C1 segment of cervical spinal cord (tissue), 14 donors: ENCODE measurements around the gene AHCYL1.
A peak's percentile ranks its signal among the peaks of the same experiment; 100 is the strongest.
"Not testable (repeated sequence)": the region's sequence is repeated elsewhere in the genome, so short reads cannot be mapped to it uniquely, and the experiment has no call there.

Experiments
- DNase-seq, 14 donors: peaks; one replicate each; lab custom pipeline; 2025; lab: John Stamatoyannopoulos, UW

The AHCYL1 gene

DNA sequence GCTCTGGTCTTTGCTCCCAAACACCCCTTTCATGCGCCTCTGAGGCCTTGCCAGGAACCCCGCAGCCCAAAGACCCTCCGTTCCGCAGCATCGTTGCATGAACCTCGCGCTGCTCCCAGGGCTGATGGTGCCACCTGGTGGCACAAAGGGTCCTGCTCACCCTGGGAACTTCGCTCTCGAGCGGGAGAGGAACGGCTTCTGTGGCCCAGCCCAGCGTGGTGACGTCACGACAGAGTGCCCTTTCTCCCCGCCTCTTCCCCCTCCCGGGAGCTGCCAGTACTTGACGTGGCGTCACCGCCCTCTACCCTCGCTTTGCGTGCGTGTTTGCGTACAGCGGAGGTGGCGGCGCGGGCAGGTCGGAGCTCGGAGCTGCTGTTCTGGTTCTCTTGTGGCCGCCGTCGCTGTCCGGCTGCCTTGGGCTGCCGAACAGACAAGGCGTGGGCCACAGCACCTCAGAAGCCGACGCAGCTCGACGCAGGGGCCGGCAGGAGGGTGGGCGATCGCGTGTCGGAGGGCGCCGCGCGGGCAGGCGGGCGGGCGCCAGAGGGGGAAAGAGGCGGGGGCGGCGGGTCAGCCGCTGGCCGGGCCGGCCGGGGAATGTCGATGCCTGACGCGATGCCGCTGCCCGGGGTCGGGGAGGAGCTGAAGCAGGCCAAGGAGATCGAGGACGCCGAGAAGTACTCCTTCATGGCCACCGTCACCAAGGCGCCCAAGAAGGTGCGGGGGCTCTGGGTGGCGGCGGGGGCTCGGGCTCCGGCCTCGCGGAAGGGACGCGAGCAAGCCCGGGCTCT, at the start of gene AHCYL1:
Gene AHCYL1 (plus strand): TSS at position 310 of the 791 bp plus-strand sequence. CDS start 288 bp downstream, at position 598.
- DNase-seq: peak; percentile 82 to 99 (median 97)

DNA sequence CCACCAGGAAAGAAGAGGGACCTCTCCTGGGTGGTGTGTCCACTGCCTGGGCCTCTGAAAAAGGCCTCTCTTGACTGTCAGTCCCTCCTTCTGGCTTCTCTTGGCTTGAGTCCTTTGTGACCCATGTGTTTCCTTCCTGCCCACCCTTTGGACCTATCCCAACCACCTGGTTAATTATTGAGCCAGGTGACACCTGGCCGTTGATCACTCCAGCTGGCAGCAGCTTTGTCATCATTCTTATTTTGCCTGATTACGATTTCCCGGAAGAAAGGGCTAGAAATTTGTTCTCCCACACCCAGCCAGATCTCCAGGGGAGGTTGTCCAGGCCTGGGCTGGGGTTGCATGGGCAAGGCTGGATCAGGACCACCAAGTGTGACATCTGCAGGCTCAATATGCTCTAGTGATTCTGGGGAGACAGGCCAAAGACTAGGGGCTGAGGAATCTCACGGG, 49.1 kb upstream of the AHCYL1 start:
- peak in 1 of 14 donors; percentile 93 for DNase-seq

DNA sequence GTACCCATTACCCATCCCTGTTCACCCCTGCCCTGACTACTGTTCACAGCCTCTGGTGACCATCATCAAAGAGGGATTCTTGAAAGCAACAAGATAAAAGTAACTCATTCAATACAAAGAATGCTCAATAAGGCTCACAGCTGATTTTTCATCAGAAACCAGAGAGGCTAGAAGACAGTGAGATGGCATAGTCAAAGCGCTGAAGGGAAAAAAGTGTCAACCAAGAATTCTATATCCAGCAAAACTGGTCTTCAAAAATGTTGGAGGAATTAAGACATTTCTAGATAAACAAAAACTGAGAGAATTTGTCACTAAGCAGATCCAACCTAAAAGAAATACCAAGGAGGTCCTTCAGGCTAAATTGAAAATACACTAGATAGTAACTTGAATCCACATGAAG, 46.8 kb upstream of the AHCYL1 start:
- DNase-seq: no peak

DNA sequence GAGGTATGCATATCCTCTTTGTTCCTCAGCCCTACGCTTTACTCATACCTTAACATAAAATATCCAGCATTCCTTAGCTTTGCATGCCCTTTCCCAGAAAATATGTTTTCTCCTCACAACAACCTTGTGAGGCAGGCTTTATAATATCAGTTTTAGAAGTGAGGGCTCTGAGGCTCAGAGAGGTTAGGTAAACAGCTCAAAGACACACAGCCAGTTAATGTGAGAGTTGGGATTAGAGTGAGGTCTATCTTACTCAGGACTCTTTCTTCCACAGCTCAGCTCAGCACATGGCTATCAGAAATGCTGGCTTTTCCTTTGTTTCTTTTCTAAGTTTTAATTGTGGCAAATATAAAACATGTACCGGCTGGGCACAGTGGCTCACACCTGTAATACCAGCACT, 46.0 kb upstream of the AHCYL1 start:
- no peak for DNase-seq

DNA sequence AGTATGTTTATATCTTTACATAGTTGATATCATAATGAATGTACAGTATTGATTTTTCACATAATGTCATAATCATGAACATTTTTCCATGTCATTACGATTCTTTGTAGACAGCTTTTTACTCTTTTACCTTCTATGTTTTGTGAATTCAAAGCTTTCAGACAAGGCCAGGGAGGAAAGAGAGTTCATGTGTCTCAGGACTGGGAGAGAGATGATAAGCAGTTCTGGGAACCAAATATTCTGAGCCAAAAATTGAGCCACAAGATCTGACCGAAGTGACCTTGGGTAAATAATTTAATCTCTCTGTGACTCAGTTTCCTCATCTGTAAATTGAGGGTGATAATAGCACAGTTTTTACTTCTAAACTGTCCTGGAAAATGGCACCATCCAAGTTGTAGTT, 42.1 kb upstream of the AHCYL1 start:
- DNase-seq: no peak

DNA sequence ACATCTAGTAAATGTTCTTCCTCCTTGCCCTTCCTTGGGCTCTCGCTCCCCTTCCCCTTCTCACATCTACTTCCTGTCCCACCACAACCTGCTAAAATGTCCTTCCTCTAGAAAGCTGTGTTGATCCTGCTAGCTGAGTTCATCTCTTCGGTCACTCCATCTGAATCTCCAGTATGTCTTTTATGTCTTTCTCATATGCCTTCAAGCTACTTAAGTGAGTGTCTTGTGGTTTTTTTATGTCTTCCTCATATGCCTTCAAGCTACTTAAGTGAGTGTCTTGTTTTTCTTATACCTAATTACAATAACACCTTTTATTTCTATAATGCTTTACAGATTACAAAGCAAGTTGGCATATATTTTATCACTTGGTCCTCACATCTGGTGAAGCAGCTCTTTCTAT, 40.0 kb upstream of the AHCYL1 start:
- DNase-seq: no peak

DNA sequence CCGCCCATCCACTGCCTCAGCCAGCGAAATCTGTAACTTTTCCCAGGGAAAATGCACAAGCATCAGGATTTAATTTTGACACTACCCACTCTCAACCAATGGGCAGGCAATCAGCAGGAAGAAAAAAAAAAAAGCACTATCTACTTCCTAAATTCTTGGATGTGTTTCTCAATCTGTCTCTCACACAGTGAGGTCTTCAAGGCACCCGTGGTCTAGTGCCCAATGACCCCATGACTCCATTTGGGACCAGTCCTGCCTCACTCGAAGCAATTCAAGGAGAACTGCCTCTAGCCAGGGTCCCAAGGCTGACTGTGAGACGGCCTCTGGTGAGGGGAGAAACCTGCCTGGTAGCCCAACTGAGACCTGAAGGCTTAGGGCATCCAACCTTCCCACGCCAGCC, 38.1 kb upstream of the AHCYL1 start:
- no peak for DNase-seq

DNA sequence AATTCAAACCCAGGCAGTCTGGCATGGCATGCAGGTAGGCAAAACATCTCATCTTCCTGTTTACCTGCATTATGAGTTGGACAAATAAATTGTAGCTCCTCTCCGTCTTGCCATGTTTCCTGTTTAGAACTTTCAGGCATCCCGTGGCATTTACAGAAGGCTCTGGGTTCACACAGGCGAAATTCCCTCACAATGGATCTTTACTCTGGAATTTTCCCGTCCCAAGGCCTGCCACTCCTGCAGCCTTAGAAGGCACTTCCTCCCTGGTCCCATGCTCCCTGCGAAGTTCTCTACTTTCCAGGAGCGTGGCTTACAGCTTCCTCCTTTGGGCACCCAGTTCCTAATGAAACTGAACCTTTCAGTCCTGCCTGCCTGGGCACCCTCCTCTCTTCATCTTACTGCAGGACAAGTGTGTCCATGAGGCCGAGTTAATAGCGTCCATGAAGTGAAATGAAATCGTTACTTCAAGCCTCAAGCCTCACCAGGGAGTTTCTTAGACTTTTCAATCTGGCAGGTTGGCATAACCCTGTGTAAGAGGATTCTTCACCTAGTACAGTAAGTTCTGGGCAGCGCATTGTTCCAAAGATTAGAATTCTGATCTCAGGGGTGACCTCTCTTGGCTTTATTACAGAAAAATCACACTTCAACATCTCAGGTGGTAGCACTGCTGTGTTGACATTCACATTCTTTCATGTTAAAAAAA, 36.8 kb upstream of the AHCYL1 start:
- no peak for DNase-seq

DNA sequence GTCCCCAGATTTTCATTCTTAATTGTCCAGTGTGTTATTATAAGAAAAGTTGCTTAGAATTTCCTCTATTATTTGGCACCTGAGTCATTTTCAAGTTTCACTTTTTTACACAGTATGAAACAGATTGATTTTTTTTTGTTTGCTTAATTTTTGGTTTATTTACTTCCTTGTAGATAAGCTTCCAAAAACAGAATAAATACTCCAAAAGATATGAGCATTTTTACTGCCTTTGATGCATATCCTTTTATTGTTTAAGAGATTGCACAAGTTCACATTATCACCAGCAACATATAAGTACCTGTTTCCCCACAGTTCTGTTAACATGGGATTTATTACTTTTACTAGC, 36.3 kb upstream of the AHCYL1 start:
- no peak for DNase-seq

DNA sequence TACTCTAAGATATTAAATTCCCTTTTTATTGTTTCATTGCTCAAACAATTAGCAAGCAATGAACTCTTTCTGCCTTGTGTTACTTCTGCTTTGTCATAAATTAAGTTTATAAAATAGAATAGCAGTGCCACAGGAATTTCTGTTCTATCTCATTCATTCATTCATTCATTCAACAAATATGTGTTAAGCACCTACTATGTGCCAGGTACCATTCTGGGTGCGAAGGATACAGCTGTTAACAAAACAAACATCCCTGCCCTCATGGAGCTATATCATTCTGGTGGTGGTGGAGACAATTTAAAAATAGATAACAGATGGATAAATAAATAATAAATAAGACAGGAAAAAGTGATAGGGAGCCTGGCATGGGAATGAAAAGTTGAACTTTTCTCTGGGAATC, 34.5 kb upstream of the AHCYL1 start:
- DNase-seq: no peak

DNA sequence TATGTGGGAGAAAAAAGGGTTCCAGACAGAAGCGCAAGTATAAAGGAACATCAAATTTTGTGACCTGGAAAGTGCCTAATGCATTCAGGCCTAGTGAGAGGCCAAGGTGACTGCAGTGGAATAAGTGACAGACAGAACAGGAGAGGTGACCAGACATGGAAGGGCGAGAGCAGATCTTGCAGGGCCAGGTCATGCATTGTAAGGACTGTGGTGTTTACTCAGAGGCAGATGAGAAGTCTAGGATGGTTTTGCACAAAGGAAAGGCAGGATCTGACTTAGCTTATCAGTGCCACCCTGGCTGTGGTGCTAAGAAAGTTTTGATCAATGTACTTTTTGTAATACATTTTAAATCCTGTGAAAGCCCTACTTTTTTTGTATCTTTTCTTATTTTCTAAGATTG, 34.1 kb upstream of the AHCYL1 start:
- DNase-seq: no peak

DNA sequence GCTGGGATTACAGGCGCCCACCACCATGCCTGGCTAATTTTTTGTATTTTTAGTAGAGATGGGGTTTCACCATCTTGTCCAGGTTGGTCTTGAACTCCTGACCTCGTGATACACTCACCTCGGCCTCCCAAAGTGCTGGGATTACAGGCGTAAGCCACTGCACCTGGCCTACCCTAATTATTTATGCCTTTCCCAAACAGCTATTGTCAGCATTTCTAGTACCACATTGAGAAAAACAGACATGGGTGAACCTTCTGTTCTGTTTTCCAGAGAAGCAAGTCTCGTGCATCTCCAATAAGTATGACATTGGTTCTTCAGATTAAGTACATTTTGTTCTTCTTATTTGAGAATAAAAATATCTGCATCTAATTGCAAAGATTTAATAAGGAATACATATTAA, 33.1 kb upstream of the AHCYL1 start:
- DNase-seq: not testable (repeated sequence)

DNA sequence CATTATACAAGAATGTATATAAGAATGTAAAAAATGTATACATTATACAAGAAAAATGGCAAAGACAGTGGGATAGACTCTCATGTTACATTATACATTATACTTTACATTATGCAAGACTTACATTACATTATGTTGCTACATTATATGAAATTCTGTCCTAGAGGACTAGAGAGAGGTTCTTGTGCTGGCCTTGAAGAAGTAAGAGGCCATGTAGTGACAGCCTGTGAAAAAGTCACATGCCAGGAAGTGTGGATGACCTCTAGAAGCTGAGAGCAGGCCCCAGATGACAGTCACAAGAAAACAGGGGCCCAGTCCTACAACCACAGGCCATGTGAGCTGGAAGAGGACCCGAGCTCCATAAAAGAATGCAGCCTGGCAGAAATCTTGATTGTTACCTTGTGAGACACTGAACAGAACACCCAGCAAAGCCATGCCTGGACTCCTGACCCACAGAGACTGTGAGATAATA, 30.5 kb upstream of the AHCYL1 start:
- DNase-seq: no peak

DNA sequence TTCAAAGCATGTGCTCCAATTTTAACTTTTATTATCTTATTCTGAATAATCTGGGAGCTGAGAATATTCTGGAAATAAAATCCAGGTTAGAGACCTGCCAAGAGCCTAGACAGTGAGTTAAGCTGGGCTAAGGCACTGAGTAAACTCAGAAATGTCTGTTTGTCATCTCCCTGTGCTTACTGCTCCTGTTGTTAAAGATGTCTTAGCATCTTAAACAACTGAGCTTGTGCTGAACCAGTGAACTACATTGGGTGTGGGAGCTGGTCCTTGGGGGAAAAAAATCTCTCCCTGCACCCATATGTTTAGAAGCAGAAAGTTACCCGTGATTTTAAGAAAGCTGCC, 25.0 kb upstream of the AHCYL1 start:
- no peak for DNase-seq

DNA sequence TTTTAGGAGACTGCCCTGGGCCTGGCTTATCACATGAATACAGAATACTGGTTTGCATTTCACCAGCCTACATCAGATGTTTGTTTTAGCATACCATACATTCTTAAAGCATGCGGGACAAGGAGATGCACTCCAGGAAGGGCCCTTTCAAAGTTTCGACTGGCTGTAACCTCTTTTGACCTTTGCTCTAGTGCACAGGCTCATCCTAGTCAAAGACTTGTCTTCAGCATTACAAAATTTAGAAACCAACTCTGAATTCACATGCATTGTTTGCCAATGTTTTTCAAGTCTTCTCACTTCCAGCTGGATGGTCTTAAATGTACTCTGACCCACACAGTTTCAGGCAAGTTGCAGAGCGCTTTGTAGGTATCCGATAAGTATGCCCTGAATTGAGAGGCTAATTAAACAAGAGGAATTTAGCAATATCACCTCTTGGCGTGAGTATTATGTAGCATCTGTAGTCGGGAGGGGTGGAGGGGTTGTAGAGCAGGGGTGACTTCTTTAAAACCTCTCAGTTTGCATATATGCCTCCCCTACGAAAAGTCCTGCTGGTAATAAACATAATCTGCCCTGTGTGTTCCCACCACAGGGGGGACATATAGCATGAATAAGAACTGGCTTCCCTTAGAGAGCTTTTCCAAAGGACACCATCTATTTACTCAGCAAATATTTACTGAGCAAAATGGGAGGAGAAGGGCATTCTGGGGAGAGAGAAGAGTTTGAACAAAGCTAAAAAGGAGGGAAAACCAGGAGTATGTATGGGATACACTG, 24.4 kb upstream of the AHCYL1 start:
- no peak for DNase-seq

DNA sequence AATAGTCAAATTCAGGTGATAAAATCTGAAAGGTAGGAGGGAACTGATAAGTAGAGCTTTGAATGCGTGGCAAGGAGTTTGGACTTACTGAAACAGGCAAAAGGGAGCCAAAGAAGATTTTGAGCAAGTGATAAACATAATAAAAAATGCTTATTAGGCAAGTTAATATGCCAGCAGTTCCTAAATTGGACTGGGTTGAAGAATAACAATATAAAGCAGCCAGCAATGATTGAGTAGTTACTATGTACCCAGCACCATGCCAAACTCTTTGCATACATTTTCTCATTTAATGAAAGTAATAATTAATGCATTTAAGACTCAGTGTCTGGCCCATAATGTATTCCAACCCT, 23.8 kb upstream of the AHCYL1 start:
- DNase-seq: no peak

DNA sequence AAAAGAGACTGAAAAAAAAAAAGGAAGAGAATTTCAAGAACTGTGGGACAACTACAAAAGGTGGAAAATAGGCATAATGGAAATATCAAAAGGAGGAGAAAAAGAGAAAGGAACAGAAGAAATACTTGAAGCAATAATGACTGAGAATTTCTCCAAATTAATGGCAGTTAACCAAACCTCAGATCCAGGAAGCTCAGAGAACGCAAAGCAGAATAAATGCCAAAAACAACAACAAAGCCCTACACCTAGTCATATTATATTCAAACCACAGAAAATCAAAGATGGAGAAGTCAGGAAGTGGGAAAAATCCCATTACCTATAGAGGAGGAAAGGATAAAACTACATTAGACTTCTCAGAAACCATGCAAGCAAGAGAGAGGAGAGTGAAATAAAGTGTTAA, 20.7 kb upstream of the AHCYL1 start:
- no peak for DNase-seq

DNA sequence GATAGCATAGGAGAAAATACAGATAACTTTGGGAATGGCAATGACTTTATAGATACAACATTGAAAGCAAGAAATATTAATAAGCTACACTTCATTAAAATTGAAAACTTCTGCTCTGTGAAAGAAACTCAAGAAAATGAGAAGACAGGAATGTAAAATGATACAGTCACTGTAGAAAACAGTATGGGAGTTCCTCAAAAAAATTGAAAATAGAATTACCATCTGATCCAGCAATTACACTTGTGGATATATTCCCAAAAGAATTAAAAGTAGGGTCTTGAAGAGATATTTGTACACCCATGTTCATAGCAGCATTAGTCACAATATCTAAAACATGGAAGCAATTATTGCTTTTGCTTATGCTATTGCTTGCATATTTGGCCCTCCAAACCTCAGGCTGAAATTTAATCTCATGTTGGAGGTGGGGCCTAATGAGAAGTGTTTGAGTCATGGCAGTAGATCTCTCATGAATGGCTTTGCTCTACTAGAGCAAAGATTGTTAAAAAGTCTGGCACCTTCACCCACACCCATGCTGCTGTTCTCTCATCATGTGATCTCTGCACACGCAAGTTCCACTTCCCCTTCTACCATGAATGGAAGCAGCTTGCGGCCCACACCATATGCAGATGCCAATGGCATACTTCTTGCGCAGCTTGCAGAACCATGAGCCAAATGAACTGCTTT, 15.3 kb upstream of the AHCYL1 start:
- DNase-seq: no peak

DNA sequence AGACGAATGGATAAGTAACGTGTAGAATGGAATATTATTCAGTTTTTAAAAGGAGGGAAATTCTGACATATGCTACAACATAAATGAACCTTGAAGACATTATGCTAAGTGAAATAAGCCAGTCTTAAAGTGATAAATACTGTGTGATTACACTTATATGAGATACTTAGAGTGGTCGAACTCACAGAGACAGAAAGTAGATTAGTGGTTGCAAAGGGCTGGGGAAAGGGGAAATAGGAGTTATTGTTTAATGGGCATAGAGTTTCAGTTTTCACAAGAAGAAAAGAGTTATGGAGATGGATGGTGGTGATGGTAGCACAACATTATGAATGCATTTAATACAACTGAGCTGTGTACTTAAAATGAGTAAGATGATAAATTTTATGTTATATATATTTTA, 14.7 kb upstream of the AHCYL1 start:
- no peak for DNase-seq

DNA sequence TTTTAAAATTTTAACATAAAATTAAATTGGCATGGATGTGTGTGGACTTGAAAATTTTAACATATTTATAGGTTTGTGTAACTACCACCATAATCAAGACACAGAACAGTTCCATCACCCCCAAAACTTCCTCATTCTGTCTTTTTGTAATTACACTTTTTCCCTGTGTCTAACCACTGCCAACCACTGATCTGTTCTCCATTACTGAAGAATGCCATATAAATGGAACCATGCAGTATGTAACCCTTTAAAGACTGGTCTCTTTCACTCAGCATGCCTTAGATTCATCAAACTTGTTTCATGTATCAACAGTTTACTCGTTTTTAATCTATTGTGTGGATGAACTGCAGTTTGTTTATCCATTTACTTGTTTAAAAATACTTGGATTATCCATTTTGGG, 13.0 kb upstream of the AHCYL1 start:
- DNase-seq: no peak

DNA sequence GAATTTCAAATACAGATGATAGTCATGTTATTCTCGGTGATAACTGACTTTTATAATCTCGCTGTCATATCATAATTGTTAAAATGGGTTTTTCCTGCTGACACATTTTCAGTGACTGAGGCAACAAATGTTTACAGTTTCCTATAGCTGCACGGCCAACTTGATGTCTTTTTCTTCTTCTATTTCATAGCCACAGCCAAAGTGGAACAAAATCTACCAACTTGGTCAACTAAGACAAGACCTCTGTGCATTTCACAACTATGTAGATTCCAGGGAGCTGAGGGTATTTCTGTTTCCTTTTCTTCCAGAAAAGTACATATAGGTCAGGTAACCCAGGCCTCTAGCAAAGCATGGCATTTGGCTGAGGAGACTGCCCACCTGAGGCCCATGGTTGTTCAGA, 10.4 kb upstream of the AHCYL1 start:
- no peak for DNase-seq

DNA sequence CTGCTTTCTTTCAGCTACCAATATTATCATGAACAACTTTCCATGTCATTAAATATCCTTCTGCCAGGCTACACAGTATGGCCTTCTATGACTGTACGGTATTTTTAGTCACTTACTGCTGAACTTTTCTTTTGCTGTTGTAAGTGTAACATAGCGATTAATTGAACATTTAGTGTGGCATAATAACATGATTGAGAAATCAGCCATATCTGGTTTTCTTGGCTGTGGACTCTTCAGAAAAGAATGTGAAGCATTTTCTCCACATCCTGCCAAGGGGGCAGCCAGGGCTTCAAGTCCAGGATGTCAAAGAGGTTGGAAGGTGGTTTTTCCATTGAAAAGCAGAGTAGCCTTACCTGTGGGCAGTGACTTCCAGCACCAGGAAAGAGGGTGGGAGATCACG, 8.8 kb upstream of the AHCYL1 start:
- no peak for DNase-seq
